GM23338 (cell line): ENCODE measurements around the gene EIF4G3. TPM values are rescaled to one million over a fixed set of nuclear protein-coding genes. Genes with fewer than 3 reads are reported as not detected.

ENCODE experiments used
- ATAC-seq: fragments of 200-7000 bp; cut with Tn5 transposase; 3 replicates; pipeline ENCODE4 v1.9.1; 2020
- DNase-seq: peaks from one replicate; pipeline ENCODE4 v3.0.0-alpha.2; 2015; ENCODE audit warnings: low spot score
- H2AFZ ChIP-seq: fragments of 200-600 bp; sonication (generic); 2 replicates; pipeline ENCODE4 v1.8.0; 2016; ENCODE audit warnings: antibody characterized with exemption, mild to moderate bottlenecking, moderate library complexity
- H3F3A ChIP-seq: fragments of 200-600 bp; sonication (generic); replicated peaks from 2 replicates; pipeline ENCODE4 v1.8.0; 2017; ENCODE audit warnings: antibody characterized with exemption, mixed run types, low read depth
- H3K27ac ChIP-seq: fragments of 200-600 bp; sonication (generic); 2 replicates; pipeline ENCODE4 v1.6.1; 2016; ENCODE audit warnings: low read depth
- H3K27me3 ChIP-seq: fragments of 200-600 bp; sonication (generic); 2 replicates; pipeline ENCODE4 v1.8.0; 2016; ENCODE audit warnings: mild to moderate bottlenecking, mixed run types, moderate library complexity; ENCODE audit not compliant: insufficient read depth
- H3K36me3 ChIP-seq: fragments of 200-600 bp; sonication (generic); 2 replicates; pipeline ENCODE4 v1.8.0; 2016; ENCODE audit warnings: mild to moderate bottlenecking; ENCODE audit not compliant: insufficient read depth
- H3K4me1 ChIP-seq: fragments of 200-600 bp; sonication (generic); 2 replicates; pipeline ENCODE4 v1.8.0; 2016; ENCODE audit warnings: mild to moderate bottlenecking, moderate library complexity; ENCODE audit not compliant: insufficient read depth
- H3K4me2 ChIP-seq: fragments of 200-600 bp; sonication (generic); 2 replicates; pipeline ENCODE4 v1.7.1; 2017; ENCODE audit warnings: mixed run types
- H3K4me3 ChIP-seq: fragments of 200-600 bp; sonication (generic); 2 replicates; pipeline ENCODE4 v1.6.1; 2016; ENCODE audit warnings: mixed run types
- H3K79me2 ChIP-seq: fragments of 200-600 bp; sonication (generic); replicated peaks from 2 replicates; pipeline ENCODE4 v1.8.0; 2017; ENCODE audit warnings: mild to moderate bottlenecking; ENCODE audit not compliant: insufficient read depth
- H3K9me2 ChIP-seq: fragments of 200-600 bp; sonication (generic); 2 replicates; pipeline ENCODE4 v1.8.0; 2017; ENCODE audit not compliant: insufficient read depth
- H4K20me1 ChIP-seq: fragments of 200-600 bp; sonication (generic); replicated peaks from 2 replicates; pipeline ENCODE4 v1.8.0; 2017; ENCODE audit warnings: mild to moderate bottlenecking; ENCODE audit not compliant: insufficient read depth
- H3K27ac Mint-ChIP-seq: 2 replicates; pipeline ENCODE4 v1.8.0; 2020; ENCODE audit warnings: inconsistent platforms, mild to moderate bottlenecking, moderate library complexity, mixed read lengths
- H3K27me3 Mint-ChIP-seq: 3 replicates; pipeline ENCODE4 v1.8.0; 2022; ENCODE audit warnings: low read depth, mild to moderate bottlenecking, moderate library complexity, mixed read lengths, inconsistent platforms; ENCODE audit not compliant: insufficient read depth, poor library complexity
- H3K36me3 Mint-ChIP-seq: 3 replicates; pipeline ENCODE4 v1.8.0; 2021; ENCODE audit warnings: low read depth, mild to moderate bottlenecking, inconsistent platforms, moderate library complexity, mixed read lengths
- H3K4me1 Mint-ChIP-seq: 3 replicates; pipeline ENCODE4 v1.8.0; 2020; ENCODE audit warnings: mild to moderate bottlenecking, inconsistent platforms, mixed read lengths
- H3K4me3 Mint-ChIP-seq: 3 replicates; pipeline ENCODE4 v1.8.0; 2021; ENCODE audit warnings: moderate library complexity, mild to moderate bottlenecking, inconsistent platforms, mixed read lengths
- H3K9me3 Mint-ChIP-seq: 3 replicates; pipeline ENCODE4 v1.8.0; 2020; ENCODE audit warnings: moderate library complexity, mild to moderate bottlenecking, inconsistent platforms, mixed read lengths
- CREB1 ChIP-seq: fragments of 250-450 bp; sonication (Bioruptor Pico); IDR thresholded peaks from 2 replicates; pipeline ENCODE4 v1.5.0; 2020; ENCODE audit warnings: low read depth, mild to moderate bottlenecking, moderate library complexity
- EZH2phosphoT487 ChIP-seq: fragments of 200-600 bp; sonication (generic); IDR thresholded peaks from one replicate; pipeline ENCODE4 v1.8.1; 2018; ENCODE audit warnings: antibody characterized with exemption; ENCODE audit not compliant: unreplicated experiment
- JUNB ChIP-seq: IDR thresholded peaks from one replicate; pipeline ENCODE4 v1.6.1; 2016; ENCODE audit warnings: antibody characterized with exemption; ENCODE audit not compliant: unreplicated experiment
- NANOG ChIP-seq: IDR thresholded peaks from 2 replicates; pipeline ENCODE4 v1.6.1; 2016; ENCODE audit warnings: antibody characterized with exemption, borderline replicate concordance
- POLR2AphosphoS5 ChIP-seq: IDR thresholded peaks from 2 replicates; pipeline ENCODE4 v1.6.1; 2016; ENCODE audit warnings: antibody characterized with exemption, low read depth
- STAT1 ChIP-seq: IDR thresholded peaks from one replicate; pipeline ENCODE4 v1.6.1; 2016; ENCODE audit warnings: antibody characterized with exemption; ENCODE audit not compliant: unreplicated experiment
- ZNF114 ChIP-seq: fragments of 250-450 bp; sonication (Bioruptor Pico); IDR thresholded peaks from 2 replicates; pipeline ENCODE4 v1.5.0; 2020; ENCODE audit warnings: mild to moderate bottlenecking, moderate library complexity
- ZNF331 ChIP-seq: fragments of 250-450 bp; sonication (Bioruptor Pico); IDR thresholded peaks from 2 replicates; pipeline ENCODE4 v1.5.0; 2020; ENCODE audit warnings: low read depth, mild to moderate bottlenecking, moderate library complexity
- polyA plus RNA-seq: library from polyadenylated mRNA; unstranded; fragments of >200 nt; fragmentation: Nextera tagmentation; extraction: Ambion mirVana; gene quantifications from 2 replicates; pipeline ENCODE4 v1.2.1, GENCODE V29; 2016
- total RNA-seq: library from RNA; depleted of rRNA; stranded (reverse); fragments of >200 nt; shearing (Covaris generic); gene quantifications from 2 replicates; pipeline ENCODE4 v1.2.3, GENCODE V29; 2014
- TF ChIP-seq, protein P1 (sequence below): IDR thresholded peaks from 2 replicates; pipeline ENCODE4 v1.6.1; 2016; ENCODE audit warnings: antibody characterized with exemption
- TF ChIP-seq, protein P2 (sequence below), 2 experiments: fragments of 200-600 bp in 1 of 2; sonication (generic) in 1 of 2; conservative IDR thresholded peaks; 2 replicates each; pipeline versions ENCODE4 v1.5.1 to v1.6.1; 2016 to 2017; ENCODE audit warnings: antibody characterized with exemption in 2 of 2, low read depth in 2 of 2, mild to moderate bottlenecking in 2 of 2, moderate library complexity in 1 of 2
- TF ChIP-seq, protein P3 (sequence below): IDR thresholded peaks from one replicate; pipeline ENCODE4 v1.6.1; 2018; ENCODE audit warnings: antibody characterized with exemption; ENCODE audit not compliant: unreplicated experiment

EIF4G3 gene
- total and polyA plus RNA-seq, 2 experiments from 2014 or later, result 37.9 to 68.1 TPM

DNA sequence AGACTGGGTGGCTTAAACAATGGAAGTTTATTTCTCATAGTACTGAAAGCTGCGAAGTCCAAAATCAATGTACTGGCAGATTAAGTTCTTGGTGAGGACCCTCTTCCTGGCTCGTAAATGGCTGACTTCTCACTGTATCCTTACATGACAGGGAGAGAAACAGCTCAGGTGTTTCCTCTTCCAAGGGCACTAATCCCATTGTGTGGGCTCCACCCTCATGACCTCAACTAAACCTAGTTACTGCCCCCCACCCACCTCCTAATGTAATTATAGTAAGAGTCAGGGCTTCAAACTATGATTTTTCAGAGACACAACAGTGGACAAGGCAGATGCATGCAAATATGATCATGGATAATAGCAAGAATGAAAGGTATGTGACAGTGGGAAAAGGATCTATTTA lies 308.4 kb downstream of the EIF4G3 start (continued):
- TF ChIP-seq, protein P1, sequence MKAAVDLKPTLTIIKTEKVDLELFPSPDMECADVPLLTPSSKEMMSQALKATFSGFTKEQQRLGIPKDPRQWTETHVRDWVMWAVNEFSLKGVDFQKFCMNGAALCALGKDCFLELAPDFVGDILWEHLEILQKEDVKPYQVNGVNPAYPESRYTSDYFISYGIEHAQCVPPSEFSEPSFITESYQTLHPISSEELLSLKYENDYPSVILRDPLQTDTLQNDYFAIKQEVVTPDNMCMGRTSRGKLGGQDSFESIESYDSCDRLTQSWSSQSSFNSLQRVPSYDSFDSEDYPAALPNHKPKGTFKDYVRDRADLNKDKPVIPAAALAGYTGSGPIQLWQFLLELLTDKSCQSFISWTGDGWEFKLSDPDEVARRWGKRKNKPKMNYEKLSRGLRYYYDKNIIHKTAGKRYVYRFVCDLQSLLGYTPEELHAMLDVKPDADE, result no peak
- TF ChIP-seq NANOG (no peak), ZNF114 (CRISPR knock-in tag) (no peak), STAT1 (no peak), ZNF331 (CRISPR knock-in tag) (no peak), CREB1 (CRISPR knock-in tag) (no peak), EZH2phosphoT487 (no peak)
- TF ChIP-seq, protein P2, sequence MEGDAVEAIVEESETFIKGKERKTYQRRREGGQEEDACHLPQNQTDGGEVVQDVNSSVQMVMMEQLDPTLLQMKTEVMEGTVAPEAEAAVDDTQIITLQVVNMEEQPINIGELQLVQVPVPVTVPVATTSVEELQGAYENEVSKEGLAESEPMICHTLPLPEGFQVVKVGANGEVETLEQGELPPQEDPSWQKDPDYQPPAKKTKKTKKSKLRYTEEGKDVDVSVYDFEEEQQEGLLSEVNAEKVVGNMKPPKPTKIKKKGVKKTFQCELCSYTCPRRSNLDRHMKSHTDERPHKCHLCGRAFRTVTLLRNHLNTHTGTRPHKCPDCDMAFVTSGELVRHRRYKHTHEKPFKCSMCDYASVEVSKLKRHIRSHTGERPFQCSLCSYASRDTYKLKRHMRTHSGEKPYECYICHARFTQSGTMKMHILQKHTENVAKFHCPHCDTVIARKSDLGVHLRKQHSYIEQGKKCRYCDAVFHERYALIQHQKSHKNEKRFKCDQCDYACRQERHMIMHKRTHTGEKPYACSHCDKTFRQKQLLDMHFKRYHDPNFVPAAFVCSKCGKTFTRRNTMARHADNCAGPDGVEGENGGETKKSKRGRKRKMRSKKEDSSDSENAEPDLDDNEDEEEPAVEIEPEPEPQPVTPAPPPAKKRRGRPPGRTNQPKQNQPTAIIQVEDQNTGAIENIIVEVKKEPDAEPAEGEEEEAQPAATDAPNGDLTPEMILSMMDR (conservative IDR thresholded peaks at IDR 0.05; ENCODE audit: low read depth in 2 of 2), result no peak

DNA sequence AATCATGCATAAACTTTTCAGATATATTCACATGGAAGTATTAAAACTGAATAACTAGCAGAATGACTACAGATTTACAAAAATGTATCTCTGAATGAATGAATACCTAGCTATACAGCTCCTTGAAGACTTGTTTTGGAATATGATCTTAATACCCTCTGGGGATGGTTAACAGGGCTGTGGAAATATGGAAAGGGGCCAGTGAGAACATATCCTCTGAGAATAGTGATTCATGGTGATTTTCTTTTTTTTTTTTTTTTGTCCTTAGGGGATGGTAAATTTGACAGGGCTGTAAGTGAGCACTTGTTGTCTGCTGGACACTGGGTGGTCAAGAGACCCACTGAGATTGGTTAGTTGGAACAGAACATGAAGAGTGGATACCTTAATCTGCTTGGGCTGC lies 308.9 kb downstream of the EIF4G3 start:
- Mint-ChIP-seq H3K4me3 (no peak overlapping the region), H3K36me3 (peaks cover 15% of the 10 kb centered on the region), H3K27me3 (peaks cover 3% of the 10 kb centered on the region), H3K9me3 (no peaks in the 10 kb centered on the region), H3K27ac (no peak overlapping the region), H3K4me1 (no peaks in the 10 kb centered on the region)
- H3K4me3 ChIP-seq, result no peak overlapping the region
- no peak overlapping the region for H2AFZ ChIP-seq
- no peaks in the 10 kb centered on the region for H3K4me1 ChIP-seq
- no peaks in the 10 kb centered on the region for H3F3A ChIP-seq
- H4K20me1 ChIP-seq, result no peaks in the 10 kb centered on the region; the same call in none of the 2 replicates
- H3K27me3 ChIP-seq, result no peaks in the 10 kb centered on the region
- no peak for DNase-seq
- peaks cover 20% of the 10 kb centered on the region for H3K36me3 ChIP-seq
- TF ChIP-seq, protein P1, result no peak
- TF ChIP-seq POLR2AphosphoS5 (no peak), ZNF331 (CRISPR knock-in tag) (no peak), JUNB (no peak)
- TF ChIP-seq, protein P2 (conservative IDR thresholded peaks at IDR 0.05; ENCODE audit: low read depth in 2 of 2), result no peak
- TF ChIP-seq, protein P3, sequence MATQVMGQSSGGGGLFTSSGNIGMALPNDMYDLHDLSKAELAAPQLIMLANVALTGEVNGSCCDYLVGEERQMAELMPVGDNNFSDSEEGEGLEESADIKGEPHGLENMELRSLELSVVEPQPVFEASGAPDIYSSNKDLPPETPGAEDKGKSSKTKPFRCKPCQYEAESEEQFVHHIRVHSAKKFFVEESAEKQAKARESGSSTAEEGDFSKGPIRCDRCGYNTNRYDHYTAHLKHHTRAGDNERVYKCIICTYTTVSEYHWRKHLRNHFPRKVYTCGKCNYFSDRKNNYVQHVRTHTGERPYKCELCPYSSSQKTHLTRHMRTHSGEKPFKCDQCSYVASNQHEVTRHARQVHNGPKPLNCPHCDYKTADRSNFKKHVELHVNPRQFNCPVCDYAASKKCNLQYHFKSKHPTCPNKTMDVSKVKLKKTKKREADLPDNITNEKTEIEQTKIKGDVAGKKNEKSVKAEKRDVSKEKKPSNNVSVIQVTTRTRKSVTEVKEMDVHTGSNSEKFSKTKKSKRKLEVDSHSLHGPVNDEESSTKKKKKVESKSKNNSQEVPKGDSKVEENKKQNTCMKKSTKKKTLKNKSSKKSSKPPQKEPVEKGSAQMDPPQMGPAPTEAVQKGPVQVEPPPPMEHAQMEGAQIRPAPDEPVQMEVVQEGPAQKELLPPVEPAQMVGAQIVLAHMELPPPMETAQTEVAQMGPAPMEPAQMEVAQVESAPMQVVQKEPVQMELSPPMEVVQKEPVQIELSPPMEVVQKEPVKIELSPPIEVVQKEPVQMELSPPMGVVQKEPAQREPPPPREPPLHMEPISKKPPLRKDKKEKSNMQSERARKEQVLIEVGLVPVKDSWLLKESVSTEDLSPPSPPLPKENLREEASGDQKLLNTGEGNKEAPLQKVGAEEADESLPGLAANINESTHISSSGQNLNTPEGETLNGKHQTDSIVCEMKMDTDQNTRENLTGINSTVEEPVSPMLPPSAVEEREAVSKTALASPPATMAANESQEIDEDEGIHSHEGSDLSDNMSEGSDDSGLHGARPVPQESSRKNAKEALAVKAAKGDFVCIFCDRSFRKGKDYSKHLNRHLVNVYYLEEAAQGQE, result no peak
- H3K4me2 ChIP-seq, result no peak overlapping the region
- no peak for ATAC-seq
- no peaks in the 10 kb centered on the region for H3K9me2 ChIP-seq
- no peaks in the 10 kb centered on the region for H3K79me2 ChIP-seq
- no peak overlapping the region for H3K27ac ChIP-seq
